BJ (cell line): ENCODE results near the gene UGT3A1. TPM values are rescaled to one million over a fixed set of nuclear protein-coding genes. Genes with fewer than 3 reads are reported as not detected.

ENCODE experiments used
- CTCF ChIA-PET: fragments of 350-600 bp; formaldehyde crosslinking; extraction: SDS; loops from one replicate; lab custom pipeline; 2021; ENCODE audit warnings: antibody characterized with exemption, inconsistent platforms; lab: Yijun Ruan, JAX
- POLR2A ChIA-PET: fragments of 300-600 bp; sonication (Branson Sonifier 250); formaldehyde crosslinking; extraction: SDS; loops from one replicate; lab custom pipeline; 2021; ENCODE audit warnings: antibody characterized with exemption; lab: Charles Lee
- DNase-seq: peaks from one replicate; pipeline ENCODE4 v3.0.0-alpha.2; 2011; ENCODE audit warnings: low read depth
- H3K27me3 ChIP-seq: 2 replicates; pipeline ENCODE4 v1.6.0; 2011; ENCODE audit warnings: low read length; ENCODE audit not compliant: control insufficient read depth, insufficient read depth
- H3K36me3 ChIP-seq: 2 replicates; pipeline ENCODE4 v1.5.1; 2011; ENCODE audit warnings: low read length; ENCODE audit not compliant: control insufficient read depth, insufficient read depth
- H3K4me3 ChIP-seq: 2 replicates; pipeline ENCODE4 v1.5.1; 2011; ENCODE audit warnings: low read depth, mild to moderate bottlenecking, control low read depth, low read length
- CTCF ChIP-seq: IDR thresholded peaks from 2 replicates; pipeline ENCODE4 v1.5.1; 2011; ENCODE audit warnings: low read depth, mild to moderate bottlenecking, control low read depth, inconsistent platforms, low read length, moderate library complexity; ENCODE audit not compliant: insufficient read depth
- polyA plus RNA-seq: library from polyadenylated mRNA; depleted of rRNA; stranded (reverse); fragments of >200 nt; gene quantifications from 2 replicates; pipeline ENCODE4 v1.2.3, GENCODE V29; 2011

The UGT3A1 gene
- polyA plus RNA-seq, 1 experiment = not detected

DNA sequence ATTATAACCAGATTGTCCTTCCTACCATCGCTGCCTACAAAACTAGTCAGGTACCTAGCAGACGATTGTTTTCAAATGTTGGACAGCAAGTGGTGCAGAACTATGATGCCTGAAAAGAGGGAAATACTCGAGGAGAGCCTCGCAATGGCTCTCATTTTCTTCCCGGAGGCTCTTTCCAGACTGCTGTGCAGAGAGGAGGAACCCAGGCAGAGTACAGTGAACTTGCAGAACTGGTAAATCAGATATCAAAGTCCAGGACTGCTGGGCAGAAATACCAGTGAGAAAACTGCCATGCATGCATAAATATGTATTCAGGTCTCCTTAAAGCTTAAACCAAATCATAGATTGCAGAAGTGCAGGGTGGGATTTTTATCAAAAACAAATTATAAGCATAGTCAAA is 26.4 kb upstream of the UGT3A1 start:
- DNase-seq = no peak
- TF ChIP-seq CTCF = no peak
- H3K36me3 ChIP-seq = no peaks in the 10 kb centered on the region
- no peaks in the 10 kb centered on the region for H3K27me3 ChIP-seq
- no peak overlapping the region for H3K4me3 ChIP-seq
- ChIA-PET POLR2A (no interaction called here), CTCF (no interaction called here)

DNA sequence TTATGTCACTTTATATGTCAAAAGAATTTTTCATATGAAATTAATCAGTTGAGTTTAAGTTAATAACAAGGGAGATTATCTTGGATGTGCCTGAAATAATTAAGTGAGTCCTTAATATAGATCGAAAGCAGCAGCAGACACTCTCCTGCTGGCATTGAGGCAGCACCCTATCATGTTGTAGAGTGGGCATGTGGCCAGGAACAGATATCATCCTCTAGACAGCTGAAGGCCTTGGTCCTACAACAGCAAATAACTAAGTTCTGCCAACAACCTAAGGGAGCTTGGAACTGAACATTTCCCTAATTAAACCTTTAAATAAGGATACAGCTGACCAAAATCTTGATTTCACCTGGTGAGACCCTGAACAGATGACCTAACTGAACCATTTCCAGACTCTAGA is 25.8 kb upstream of the UGT3A1 start:
- Histone ChIP-seq H3K4me3 (no peak overlapping the region), H3K36me3 (no peaks in the 10 kb centered on the region), H3K27me3 (no peaks in the 10 kb centered on the region)
- CTCF ChIA-PET = no interaction called here
- no peak for TF ChIP-seq CTCF
- POLR2A ChIA-PET = no interaction called here
- DNase-seq = no peak

GRCh38 chr5:36013182-36013581 is 22.0 kb upstream of the UGT3A1 start:
- TF ChIP-seq CTCF = no peak
- POLR2A ChIA-PET = no interaction called here

GRCh38 chr5:36009698-36010097 is 18.5 kb upstream of the UGT3A1 start:
- CTCF ChIA-PET = no interaction called here
- no peak overlapping the region for H3K4me3 ChIP-seq
- no peak for DNase-seq
- TF ChIP-seq CTCF = no peak
- H3K27me3 ChIP-seq = no peaks in the 10 kb centered on the region
- POLR2A ChIA-PET = no interaction called here
- no peaks in the 10 kb centered on the region for H3K36me3 ChIP-seq

More at GRCh38 chr5:36013182-36013581, 22.0 kb upstream of the UGT3A1 start:
- Histone ChIP-seq H3K36me3 (no peaks in the 10 kb centered on the region), H3K4me3 (no peak overlapping the region), H3K27me3 (no peaks in the 10 kb centered on the region)
- CTCF ChIA-PET = interaction anchor here (1.6 kb wide), 1 partner anchor 11 kb away, joined by 3 read pairs; no protein-coding TSS in a partner anchor
- DNase-seq = no peak

DNA sequence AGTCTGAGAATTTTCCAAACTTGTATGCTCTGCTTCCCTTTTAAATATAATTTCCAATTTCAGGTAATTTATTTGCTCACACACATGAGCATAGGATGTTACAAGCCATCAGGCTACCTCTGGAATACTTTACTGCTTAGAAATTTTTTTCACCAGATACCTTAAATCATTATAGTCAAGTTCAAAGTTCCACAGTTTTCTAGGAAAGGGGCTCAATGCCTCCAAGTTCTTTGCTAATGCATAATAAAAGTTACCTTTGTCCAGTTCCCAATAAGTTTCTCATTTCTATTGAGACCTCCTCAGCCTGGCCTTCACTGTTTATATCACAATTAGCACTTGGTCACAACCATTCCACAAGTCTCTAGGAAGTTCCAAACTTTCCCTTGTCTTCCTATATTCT is 16.2 kb upstream of the UGT3A1 start:
- ChIA-PET CTCF (no interaction called here), POLR2A (no interaction called here)
- no peak for DNase-seq
- Histone ChIP-seq H3K36me3 (no peaks in the 10 kb centered on the region), H3K27me3 (no peaks in the 10 kb centered on the region), H3K4me3 (no peak overlapping the region)
- TF ChIP-seq CTCF = no peak
